C4-2B (cell line): ENCODE data around the gene R3HDM1.
"Not testable (repeated sequence)": the region's sequence is repeated elsewhere in the genome, so short reads cannot be mapped to it uniquely, and the experiment has no call there.

Experiments used
- H3K27ac ChIP-seq: fragments of 450-650 bp; 2 replicates; pipeline ENCODE4 v1.5.1; 2017
- CTCF ChIP-seq: fragments of 450-650 bp; conservative IDR thresholded peaks from 2 replicates; pipeline ENCODE4 v1.5.1; 2017; ENCODE audit warnings: mild to moderate bottlenecking
- ZFX ChIP-seq: fragments of 450-650 bp; IDR thresholded peaks from 2 replicates; pipeline ENCODE4 v1.6.1; 2017

The R3HDM1 gene

DNA sequence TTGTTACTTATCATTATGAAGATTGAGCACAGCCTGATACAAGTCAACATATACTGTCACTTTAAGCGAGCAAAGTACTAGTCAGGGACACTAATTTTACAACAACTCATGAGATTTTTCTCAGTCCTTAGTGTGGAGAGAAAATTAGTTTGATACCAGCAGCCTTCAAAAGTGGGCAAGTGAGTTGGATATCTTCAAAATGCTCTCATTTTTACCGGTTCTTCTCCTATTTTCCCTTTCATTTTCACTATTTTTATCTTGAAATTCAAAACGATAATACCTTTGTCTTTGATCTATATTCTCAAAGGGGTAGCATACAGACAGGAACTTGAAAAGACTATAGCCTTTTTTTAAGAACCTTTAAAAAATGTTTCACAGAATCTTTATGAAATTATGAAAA is 158.4 kb downstream of the R3HDM1 start:
- TF ChIP-seq CTCF (no peak), ZFX (no peak)
- no peak overlapping the region for H3K27ac ChIP-seq

GRCh38 chr2:135694711-135695110 is 163.4 kb downstream of the R3HDM1 start:
- no peak for TF ChIP-seq CTCF
- TF ChIP-seq ZFX, result no peak
- no peak overlapping the region for H3K27ac ChIP-seq

DNA sequence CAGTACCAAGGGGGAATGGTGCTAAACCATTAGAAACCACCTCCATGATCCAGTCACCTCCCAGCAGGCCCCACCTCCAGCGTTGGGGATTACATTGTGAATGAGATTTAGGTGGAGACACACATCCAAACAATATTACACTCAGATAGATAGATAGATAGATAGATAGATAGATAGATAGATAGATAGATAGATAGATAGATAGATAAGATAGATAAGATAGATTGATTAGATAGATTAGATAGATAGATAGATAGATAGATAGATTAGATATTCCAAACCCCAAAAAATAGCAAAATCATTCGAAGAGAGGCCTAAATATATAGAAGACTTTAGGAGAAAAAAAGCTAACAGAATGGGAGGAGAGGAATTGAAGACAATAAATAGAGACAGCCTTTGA is 167.6 kb downstream of the R3HDM1 start:
- H3K27ac ChIP-seq, result no peak overlapping the region
- TF ChIP-seq ZFX (no peak), CTCF (no peak)

DNA sequence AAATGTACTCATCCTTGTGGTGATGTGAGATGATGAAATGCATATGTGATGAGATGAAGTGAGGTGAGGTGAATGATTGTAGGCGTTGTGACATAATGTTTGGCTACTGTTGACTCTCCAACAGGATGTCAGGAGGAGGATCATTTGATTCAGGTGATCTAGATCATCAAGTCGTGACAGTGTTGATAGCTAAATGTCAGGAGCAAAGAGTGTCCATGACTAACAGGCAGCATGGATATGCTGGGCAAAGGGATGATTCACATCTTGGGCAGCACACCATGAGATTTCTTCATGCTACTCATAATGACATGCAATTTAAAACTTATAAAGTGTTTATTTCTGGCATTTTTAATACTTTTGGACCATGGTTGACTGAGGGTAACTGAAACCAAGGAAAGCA is 170.2 kb downstream of the R3HDM1 start:
- no peak for TF ChIP-seq ZFX
- TF ChIP-seq CTCF, result no peak
- H3K27ac ChIP-seq, result no peak overlapping the region

GRCh38 chr2:135703300-135703699 is 172.0 kb downstream of the R3HDM1 start:
- TF ChIP-seq ZFX, result no peak
- TF ChIP-seq CTCF, result no peak
- H3K27ac ChIP-seq, result no peak overlapping the region

GRCh38 chr2:135704075-135704474 is 172.8 kb downstream of the R3HDM1 start:
- H3K27ac ChIP-seq, result not testable (repeated sequence)

- no peak overlapping the region for H3K27ac ChIP-seq
- TF ChIP-seq CTCF, result no peak
- TF ChIP-seq ZFX, result no peak
Measured at GRCh38 chr2:135708159-135708558, 176.9 kb downstream of the R3HDM1 start.

DNA sequence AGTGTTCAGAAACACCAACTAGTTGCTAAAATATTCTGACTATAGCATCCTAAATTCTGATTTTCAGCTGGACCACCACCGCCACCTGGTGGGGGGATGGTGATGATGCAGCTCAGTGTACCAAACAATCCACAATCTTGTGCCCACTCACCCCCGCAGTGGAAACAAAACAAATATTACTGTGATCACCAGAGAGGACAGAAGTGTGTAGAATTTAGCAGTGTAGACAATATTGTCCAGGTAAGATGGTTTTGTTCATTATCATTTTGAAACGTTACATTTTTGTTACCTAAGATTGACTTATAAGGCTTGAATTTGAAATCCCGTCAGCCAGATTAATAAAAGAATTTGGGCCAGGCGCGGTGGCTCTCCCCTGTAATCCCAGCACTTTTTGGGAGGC is 178.7 kb downstream of the R3HDM1 start:
- no peak for TF ChIP-seq ZFX
- peak; percentile 91 for TF ChIP-seq CTCF
- H3K27ac ChIP-seq, result no peak overlapping the region

DNA sequence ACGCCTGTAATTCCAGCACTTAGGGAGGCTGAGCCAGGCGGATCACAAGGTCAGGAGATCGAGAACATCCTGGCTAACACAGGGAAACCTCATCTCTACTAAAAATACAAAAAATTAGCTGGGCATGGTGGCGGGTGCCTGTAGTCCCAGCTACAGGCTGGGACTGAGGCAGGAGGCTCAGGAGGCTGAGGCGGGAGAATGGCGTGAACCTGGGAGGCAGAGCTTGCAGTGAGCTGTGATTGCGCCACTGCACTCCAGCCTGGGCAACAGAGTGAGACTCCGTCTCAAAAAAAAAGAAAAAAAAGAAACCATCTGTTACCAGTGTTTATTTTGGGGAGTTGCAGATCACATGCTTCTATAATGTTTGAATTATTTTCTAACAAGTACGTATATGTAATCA is 183.8 kb downstream of the R3HDM1 start:
- H3K27ac ChIP-seq, result not testable (repeated sequence)
